WTC11 (cell line): Measurements from ENCODE around the gene THOC2. TPM values are rescaled to one million over a fixed set of nuclear protein-coding genes. Genes with fewer than 3 reads are reported as not detected.

Experiments
- ATAC-seq: fragments of 200-7000 bp; cut with Tn5 transposase; 2 replicates; pipeline ENCODE4 v1.10.0; 2021; ENCODE audit warnings: mild to moderate bottlenecking, moderate library complexity
- Bru-seq: library from RNA; stranded (reverse); fragments of 400-500 nt; gene quantifications from one replicate; lab custom pipeline; 2021; lab: Mats Ljungman, UMichigan
- CTCF ChIA-PET: fragments of 300-600 bp; sonication (Branson Sonifier 250); formaldehyde crosslinking; loops from one replicate; lab custom pipeline; 2021; ENCODE audit warnings: antibody characterized with exemption; lab: Charles Lee
- POLR2A ChIA-PET: fragments of 350-600 bp; sonication (Branson Sonifier 250); formaldehyde crosslinking; loops from one replicate; lab custom pipeline; 2021; ENCODE audit warnings: antibody characterized with exemption; lab: Charles Lee
- DNase-seq: peaks from one replicate; pipeline ENCODE4 v3.0.0; 2021; ENCODE audit warnings: low spot score
- H3K27ac Mint-ChIP-seq: 2 replicates; pipeline ENCODE4 v1.8.0; 2021; ENCODE audit warnings: mixed read lengths
- H3K27me3 Mint-ChIP-seq: 2 replicates; pipeline ENCODE4 v1.8.0; 2021; ENCODE audit warnings: low read depth, mild to moderate bottlenecking, moderate library complexity, mixed read lengths
- H3K36me3 Mint-ChIP-seq: 2 replicates; pipeline ENCODE4 v1.8.0; 2021; ENCODE audit warnings: mixed read lengths
- H3K4me1 Mint-ChIP-seq: 2 replicates; pipeline ENCODE4 v1.8.0; 2022; ENCODE audit warnings: mixed read lengths
- H3K4me3 Mint-ChIP-seq: 2 replicates; pipeline ENCODE4 v1.8.0; 2021; ENCODE audit warnings: mild to moderate bottlenecking, moderate library complexity, mixed read lengths
- H3K9me3 Mint-ChIP-seq: 2 replicates; pipeline ENCODE4 v1.8.0; 2021; ENCODE audit warnings: mixed read lengths
- EMX1 ChIP-seq: fragments of 250-450 bp; sonication (Bioruptor Pico); IDR thresholded peaks from 2 replicates; pipeline ENCODE4 v1.8.0; 2021; ENCODE audit warnings: mild to moderate bottlenecking
- FOXK1 ChIP-seq: sonication (generic); formaldehyde crosslinking; IDR thresholded peaks from 2 replicates; pipeline ENCODE4 v1.8.0; 2022; ENCODE audit warnings: mild to moderate bottlenecking, moderate library complexity, missing genetic modification reagents
- GRHL2 ChIP-seq: fragments of 250-450 bp; sonication (Bioruptor Pico); IDR thresholded peaks from 2 replicates; pipeline ENCODE4 v1.8.0; 2022; ENCODE audit warnings: mild to moderate bottlenecking, moderate library complexity; ENCODE audit not compliant: insufficient replicate concordance, severe bottlenecking
- GTF2I ChIP-seq: fragments of 250-450 bp; sonication (Bioruptor Pico); conservative IDR thresholded peaks from 2 replicates; pipeline ENCODE4 v1.4.0; 2021; ENCODE audit warnings: mild to moderate bottlenecking
- MYBL2 ChIP-seq: sonication (generic); formaldehyde crosslinking; IDR thresholded peaks from 2 replicates; pipeline ENCODE4 v1.8.1; 2023; ENCODE audit warnings: mild to moderate bottlenecking, moderate library complexity, missing genetic modification reagents
- NR2C2 ChIP-seq: sonication (generic); formaldehyde crosslinking; IDR thresholded peaks from 2 replicates; pipeline ENCODE4 v1.8.0; 2022; ENCODE audit warnings: mild to moderate bottlenecking, missing genetic modification reagents
- SMAD3 ChIP-seq: sonication (generic); formaldehyde crosslinking; IDR thresholded peaks from 2 replicates; pipeline ENCODE4 v1.8.0; 2022; ENCODE audit warnings: missing genetic modification reagents, mild to moderate bottlenecking, borderline replicate concordance
- SOX15 ChIP-seq: fragments of 250-450 bp; sonication (Bioruptor Pico); IDR thresholded peaks from 2 replicates; pipeline ENCODE4 v1.9.0; 2021; ENCODE audit warnings: mild to moderate bottlenecking
- TEAD1 ChIP-seq: sonication (generic); formaldehyde crosslinking; IDR thresholded peaks from 2 replicates; pipeline ENCODE4 v1.8.0; 2022; ENCODE audit warnings: mild to moderate bottlenecking, missing genetic modification reagents
- TEAD4 ChIP-seq: sonication (generic); formaldehyde crosslinking; IDR thresholded peaks from 2 replicates; pipeline ENCODE4 v1.8.0; 2022; ENCODE audit warnings: mild to moderate bottlenecking, missing genetic modification reagents
- TP53 ChIP-seq: sonication (generic); formaldehyde crosslinking; IDR thresholded peaks from 2 replicates; pipeline ENCODE4 v1.8.1; 2023; ENCODE audit warnings: mild to moderate bottlenecking, missing genetic modification reagents
- ZNF138 ChIP-seq: sonication (generic); formaldehyde crosslinking; conservative IDR thresholded peaks from 2 replicates; pipeline ENCODE4 v1.8.1; 2022; ENCODE audit warnings: mild to moderate bottlenecking, moderate library complexity, missing genetic modification reagents
- ZNF232 ChIP-seq: sonication (generic); formaldehyde crosslinking; IDR thresholded peaks from 2 replicates; pipeline ENCODE4 v1.8.0; 2022; ENCODE audit warnings: mild to moderate bottlenecking, missing genetic modification reagents
- ZNF416 ChIP-seq: fragments of 250-450 bp; sonication (Bioruptor Pico); IDR thresholded peaks from 2 replicates; pipeline ENCODE4 v1.9.0; 2021; ENCODE audit warnings: mild to moderate bottlenecking, inconsistent platforms
- ZNF423 ChIP-seq: fragments of 250-450 bp; sonication (Bioruptor Pico); IDR thresholded peaks from 2 replicates; pipeline ENCODE4 v2.1.2; 2022; ENCODE audit warnings: mild to moderate bottlenecking, moderate library complexity
- long read RNA-seq, 3 experiments: library from RNA in 1 of 3; library from capped mRNA in 1 of 3; library from polyadenylated mRNA in 1 of 3; unstranded in 2 of 3; stranded (forward) in 1 of 3; transcript quantifications; one replicate each; pipeline ENCODE4 v2.0.0, GENCODE V29; 2021
- total RNA-seq: library from RNA; stranded (reverse); gene quantifications from 3 replicates; pipeline ENCODE4 v1.2.3, GENCODE V29; 2021
- TF ChIP-seq, protein P1 (sequence below): sonication (generic); formaldehyde crosslinking; IDR thresholded peaks from 2 replicates; pipeline ENCODE4 v1.8.0; 2022; ENCODE audit warnings: mild to moderate bottlenecking, missing genetic modification reagents
- TF ChIP-seq, protein P2 (sequence below): fragments of 250-450 bp; sonication (Bioruptor Pico); IDR thresholded peaks from 2 replicates; pipeline ENCODE4 v1.8.0; 2021; ENCODE audit warnings: mild to moderate bottlenecking
- TF ChIP-seq, protein P3 (sequence below): sonication (generic); formaldehyde crosslinking; conservative IDR thresholded peaks from 2 replicates; pipeline ENCODE4 v1.8.1; 2022; ENCODE audit warnings: mild to moderate bottlenecking, missing genetic modification reagents
- TF ChIP-seq, protein P4 (sequence below): fragments of 250-450 bp; sonication (Bioruptor Pico); IDR thresholded peaks from 2 replicates; pipeline ENCODE4 v1.9.0; 2021; ENCODE audit warnings: mild to moderate bottlenecking
- TF ChIP-seq, protein P5 (sequence below): sonication (generic); formaldehyde crosslinking; IDR thresholded peaks from 2 replicates; pipeline ENCODE4 v1.8.1; 2022; ENCODE audit warnings: low read depth, mild to moderate bottlenecking, moderate library complexity, missing genetic modification reagents, borderline replicate concordance
- TF ChIP-seq, protein P6 (sequence below): sonication (generic); formaldehyde crosslinking; IDR thresholded peaks from 2 replicates; pipeline ENCODE4 v1.8.1; 2022; ENCODE audit warnings: mild to moderate bottlenecking, moderate library complexity, missing genetic modification reagents
- TF ChIP-seq, protein P7 (sequence below): sonication (generic); formaldehyde crosslinking; IDR thresholded peaks from 2 replicates; pipeline ENCODE4 v1.8.1; 2022; ENCODE audit warnings: missing genetic modification reagents, borderline replicate concordance
- TF ChIP-seq, protein P8 (sequence below): sonication (generic); formaldehyde crosslinking; IDR thresholded peaks from 2 replicates; pipeline ENCODE4 v1.8.1; 2023; ENCODE audit warnings: mild to moderate bottlenecking, missing genetic modification reagents, borderline replicate concordance
- TF ChIP-seq, protein P9 (sequence below): sonication (generic); formaldehyde crosslinking; IDR thresholded peaks from 2 replicates; pipeline ENCODE4 v1.8.1; 2023; ENCODE audit warnings: mild to moderate bottlenecking, missing genetic modification reagents

THOC2 gene
- total RNA-seq = 66.1 to 68.3 TPM (median 67.6 TPM) in 3 replicates
- percentile 80 among the genes with signal in this experiment for Bru-seq, nascent RNA
- long read RNA-seq, experiment 1, full-length matches to known transcripts = 45 of 258 reads
- long read RNA-seq, experiment 1, partial matches to known transcripts = 102 of 258 reads
- long read RNA-seq, experiment 1, other reads (novel, unspliced or antisense) = 111 of 258 reads
- long read RNA-seq, experiment 2, full-length matches to known transcripts = 3 of 35 reads
- long read RNA-seq, experiment 2, partial matches to known transcripts = 7 of 35 reads
- long read RNA-seq, experiment 2, other reads (novel, unspliced or antisense) = 25 of 35 reads
- long read RNA-seq, experiment 3, full-length matches to known transcripts = 2 of 26 reads
- long read RNA-seq, experiment 3, partial matches to known transcripts = 18 of 26 reads
- long read RNA-seq, experiment 3, other reads (novel, unspliced or antisense) = 6 of 26 reads

GRCh38 chrX:123732670-123733363, at the start of gene THOC2:
TSS of gene THOC2 (minus strand) at chrX:123733052. CDS start at chrX:123733022, 30 bp downstream.
- POLR2A ChIA-PET = interaction anchor here (0.6 to 1.9 kb wide), 2 partner anchors 45 to 136 kb away, joined by 4 to 5 read pairs; no protein-coding TSS in a partner anchor
- TF ChIP-seq, protein P1, sequence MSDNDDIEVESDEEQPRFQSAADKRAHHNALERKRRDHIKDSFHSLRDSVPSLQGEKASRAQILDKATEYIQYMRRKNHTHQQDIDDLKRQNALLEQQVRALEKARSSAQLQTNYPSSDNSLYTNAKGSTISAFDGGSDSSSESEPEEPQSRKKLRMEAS (CRISPR knock-in tag) = peak; percentile 83; the same call in 1 of the 2 replicates
- TF ChIP-seq, protein P2, sequence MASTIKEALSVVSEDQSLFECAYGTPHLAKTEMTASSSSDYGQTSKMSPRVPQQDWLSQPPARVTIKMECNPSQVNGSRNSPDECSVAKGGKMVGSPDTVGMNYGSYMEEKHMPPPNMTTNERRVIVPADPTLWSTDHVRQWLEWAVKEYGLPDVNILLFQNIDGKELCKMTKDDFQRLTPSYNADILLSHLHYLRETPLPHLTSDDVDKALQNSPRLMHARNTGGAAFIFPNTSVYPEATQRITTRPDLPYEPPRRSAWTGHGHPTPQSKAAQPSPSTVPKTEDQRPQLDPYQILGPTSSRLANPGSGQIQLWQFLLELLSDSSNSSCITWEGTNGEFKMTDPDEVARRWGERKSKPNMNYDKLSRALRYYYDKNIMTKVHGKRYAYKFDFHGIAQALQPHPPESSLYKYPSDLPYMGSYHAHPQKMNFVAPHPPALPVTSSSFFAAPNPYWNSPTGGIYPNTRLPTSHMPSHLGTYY (CRISPR knock-in tag) = no peak
- no peak for TF ChIP-seq ZNF232 (CRISPR knock-in tag)
- no peak for TF ChIP-seq SMAD3 (CRISPR knock-in tag)
- TF ChIP-seq NR2C2 = peak; percentile 53; the same call in 1 of the 2 replicates
- TF ChIP-seq ZNF416 (CRISPR knock-in tag) = no peak
- TF ChIP-seq ZNF423 (CRISPR knock-in tag) = no peak
- TF ChIP-seq, protein P3, sequence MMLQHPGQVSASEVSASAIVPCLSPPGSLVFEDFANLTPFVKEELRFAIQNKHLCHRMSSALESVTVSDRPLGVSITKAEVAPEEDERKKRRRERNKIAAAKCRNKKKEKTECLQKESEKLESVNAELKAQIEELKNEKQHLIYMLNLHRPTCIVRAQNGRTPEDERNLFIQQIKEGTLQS (CRISPR knock-in tag) = no peak
- TF ChIP-seq FOXK1 = peak; percentile 53; the same call in 1 of the 2 replicates
- TF ChIP-seq GRHL2 (CRISPR knock-in tag) = no peak
- TF ChIP-seq, protein P4, sequence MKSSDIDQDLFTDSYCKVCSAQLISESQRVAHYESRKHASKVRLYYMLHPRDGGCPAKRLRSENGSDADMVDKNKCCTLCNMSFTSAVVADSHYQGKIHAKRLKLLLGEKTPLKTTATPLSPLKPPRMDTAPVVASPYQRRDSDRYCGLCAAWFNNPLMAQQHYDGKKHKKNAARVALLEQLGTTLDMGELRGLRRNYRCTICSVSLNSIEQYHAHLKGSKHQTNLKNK (CRISPR knock-in tag) = no peak
- TF ChIP-seq TEAD4 = no peak
- TF ChIP-seq TP53 (CRISPR knock-in tag) = no peak
- peak; percentile 74; the same call in 1 of the 2 replicates for TF ChIP-seq TEAD1 (CRISPR knock-in tag)
- TF ChIP-seq, protein P5, sequence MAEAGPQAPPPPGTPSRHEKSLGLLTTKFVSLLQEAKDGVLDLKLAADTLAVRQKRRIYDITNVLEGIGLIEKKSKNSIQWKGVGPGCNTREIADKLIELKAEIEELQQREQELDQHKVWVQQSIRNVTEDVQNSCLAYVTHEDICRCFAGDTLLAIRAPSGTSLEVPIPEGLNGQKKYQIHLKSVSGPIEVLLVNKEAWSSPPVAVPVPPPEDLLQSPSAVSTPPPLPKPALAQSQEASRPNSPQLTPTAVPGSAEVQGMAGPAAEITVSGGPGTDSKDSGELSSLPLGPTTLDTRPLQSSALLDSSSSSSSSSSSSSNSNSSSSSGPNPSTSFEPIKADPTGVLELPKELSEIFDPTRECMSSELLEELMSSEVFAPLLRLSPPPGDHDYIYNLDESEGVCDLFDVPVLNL (CRISPR knock-in tag) = no peak
- no peak for TF ChIP-seq GTF2I (CRISPR knock-in tag)
- TF ChIP-seq, protein P6, sequence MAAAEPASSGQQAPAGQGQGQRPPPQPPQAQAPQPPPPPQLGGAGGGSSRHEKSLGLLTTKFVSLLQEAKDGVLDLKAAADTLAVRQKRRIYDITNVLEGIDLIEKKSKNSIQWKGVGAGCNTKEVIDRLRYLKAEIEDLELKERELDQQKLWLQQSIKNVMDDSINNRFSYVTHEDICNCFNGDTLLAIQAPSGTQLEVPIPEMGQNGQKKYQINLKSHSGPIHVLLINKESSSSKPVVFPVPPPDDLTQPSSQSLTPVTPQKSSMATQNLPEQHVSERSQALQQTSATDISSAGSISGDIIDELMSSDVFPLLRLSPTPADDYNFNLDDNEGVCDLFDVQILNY (CRISPR knock-in tag) = peak; percentile 44; the same call in 1 of the 2 replicates
- TF ChIP-seq, protein P7, sequence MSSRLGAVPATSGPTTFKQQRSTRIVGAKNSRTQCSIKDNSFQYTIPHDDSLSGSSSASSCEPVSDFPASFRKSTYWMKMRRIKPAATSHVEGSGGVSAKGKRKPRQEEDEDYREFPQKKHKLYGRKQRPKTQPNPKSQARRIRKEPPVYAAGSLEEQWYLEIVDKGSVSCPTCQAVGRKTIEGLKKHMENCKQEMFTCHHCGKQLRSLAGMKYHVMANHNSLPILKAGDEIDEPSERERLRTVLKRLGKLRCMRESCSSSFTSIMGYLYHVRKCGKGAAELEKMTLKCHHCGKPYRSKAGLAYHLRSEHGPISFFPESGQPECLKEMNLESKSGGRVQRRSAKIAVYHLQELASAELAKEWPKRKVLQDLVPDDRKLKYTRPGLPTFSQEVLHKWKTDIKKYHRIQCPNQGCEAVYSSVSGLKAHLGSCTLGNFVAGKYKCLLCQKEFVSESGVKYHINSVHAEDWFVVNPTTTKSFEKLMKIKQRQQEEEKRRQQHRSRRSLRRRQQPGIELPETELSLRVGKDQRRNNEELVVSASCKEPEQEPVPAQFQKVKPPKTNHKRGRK (CRISPR knock-in tag) = no peak
- TF ChIP-seq, protein P8, sequence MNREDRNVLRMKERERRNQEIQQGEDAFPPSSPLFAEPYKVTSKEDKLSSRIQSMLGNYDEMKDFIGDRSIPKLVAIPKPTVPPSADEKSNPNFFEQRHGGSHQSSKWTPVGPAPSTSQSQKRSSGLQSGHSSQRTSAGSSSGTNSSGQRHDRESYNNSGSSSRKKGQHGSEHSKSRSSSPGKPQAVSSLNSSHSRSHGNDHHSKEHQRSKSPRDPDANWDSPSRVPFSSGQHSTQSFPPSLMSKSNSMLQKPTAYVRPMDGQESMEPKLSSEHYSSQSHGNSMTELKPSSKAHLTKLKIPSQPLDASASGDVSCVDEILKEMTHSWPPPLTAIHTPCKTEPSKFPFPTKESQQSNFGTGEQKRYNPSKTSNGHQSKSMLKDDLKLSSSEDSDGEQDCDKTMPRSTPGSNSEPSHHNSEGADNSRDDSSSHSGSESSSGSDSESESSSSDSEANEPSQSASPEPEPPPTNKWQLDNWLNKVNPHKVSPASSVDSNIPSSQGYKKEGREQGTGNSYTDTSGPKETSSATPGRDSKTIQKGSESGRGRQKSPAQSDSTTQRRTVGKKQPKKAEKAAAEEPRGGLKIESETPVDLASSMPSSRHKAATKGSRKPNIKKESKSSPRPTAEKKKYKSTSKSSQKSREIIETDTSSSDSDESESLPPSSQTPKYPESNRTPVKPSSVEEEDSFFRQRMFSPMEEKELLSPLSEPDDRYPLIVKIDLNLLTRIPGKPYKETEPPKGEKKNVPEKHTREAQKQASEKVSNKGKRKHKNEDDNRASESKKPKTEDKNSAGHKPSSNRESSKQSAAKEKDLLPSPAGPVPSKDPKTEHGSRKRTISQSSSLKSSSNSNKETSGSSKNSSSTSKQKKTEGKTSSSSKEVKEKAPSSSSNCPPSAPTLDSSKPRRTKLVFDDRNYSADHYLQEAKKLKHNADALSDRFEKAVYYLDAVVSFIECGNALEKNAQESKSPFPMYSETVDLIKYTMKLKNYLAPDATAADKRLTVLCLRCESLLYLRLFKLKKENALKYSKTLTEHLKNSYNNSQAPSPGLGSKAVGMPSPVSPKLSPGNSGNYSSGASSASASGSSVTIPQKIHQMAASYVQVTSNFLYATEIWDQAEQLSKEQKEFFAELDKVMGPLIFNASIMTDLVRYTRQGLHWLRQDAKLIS = no peak
- no peak for TF ChIP-seq ZNF138 (CRISPR knock-in tag)
- no peak for TF ChIP-seq EMX1 (CRISPR knock-in tag)
- no peak for TF ChIP-seq MYBL2 (CRISPR knock-in tag)
- TF ChIP-seq, protein P9, sequence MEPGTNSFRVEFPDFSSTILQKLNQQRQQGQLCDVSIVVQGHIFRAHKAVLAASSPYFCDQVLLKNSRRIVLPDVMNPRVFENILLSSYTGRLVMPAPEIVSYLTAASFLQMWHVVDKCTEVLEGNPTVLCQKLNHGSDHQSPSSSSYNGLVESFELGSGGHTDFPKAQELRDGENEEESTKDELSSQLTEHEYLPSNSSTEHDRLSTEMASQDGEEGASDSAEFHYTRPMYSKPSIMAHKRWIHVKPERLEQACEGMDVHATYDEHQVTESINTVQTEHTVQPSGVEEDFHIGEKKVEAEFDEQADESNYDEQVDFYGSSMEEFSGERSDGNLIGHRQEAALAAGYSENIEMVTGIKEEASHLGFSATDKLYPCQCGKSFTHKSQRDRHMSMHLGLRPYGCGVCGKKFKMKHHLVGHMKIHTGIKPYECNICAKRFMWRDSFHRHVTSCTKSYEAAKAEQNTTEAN (CRISPR knock-in tag) = no peak
- TF ChIP-seq SOX15 (CRISPR knock-in tag) = no peak

More at GRCh38 chrX:123732670-123733363, at the start of gene THOC2:
- CTCF ChIA-PET = interaction anchor here (1.3 kb wide), 1 partner anchor 45 kb away, joined by 8 read pairs; no protein-coding TSS in a partner anchor
- Mint-ChIP-seq H3K4me3 (peak within 1 kb of the TSS; percentile 92), H3K9me3 (peaks cover 4% of the 10 kb centered on the region), H3K4me1 (peaks cover 15% of the 10 kb centered on the region), H3K36me3 (peaks cover 4% of the 10 kb centered on the region), H3K27me3 (peaks cover 3% of the 10 kb centered on the region; the same call in 1 of the 2 replicates), H3K27ac (peak within 1 kb of the TSS; percentile 89)
- ATAC-seq (peak; percentile 87), DNase-seq (peak; percentile 52)
